DND-41 (cell line): ENCODE data around the gene CCDC24.

ENCODE experiments used
- ATAC-seq: fragments of 200-7000 bp; cut with Tn5 transposase; 3 replicates; pipeline ENCODE4 v1.9.1; 2021; ENCODE audit warnings: low read depth; ENCODE audit not compliant: insufficient read depth
- DNase-seq: peaks from one replicate; pipeline ENCODE4 v3.0.0-alpha.2; 2020
- H2AFZ ChIP-seq: 2 replicates; pipeline ENCODE4 v1.6.0; 2012; ENCODE audit warnings: low read depth, low read length
- H3K27ac ChIP-seq: 2 replicates; pipeline ENCODE4 v1.5.1; 2012; ENCODE audit warnings: low read length, inconsistent platforms
- H3K27me3 ChIP-seq: fragments of 200-600 bp; sonication (generic); 2 replicates; pipeline ENCODE4 v1.6.0; 2012; ENCODE audit warnings: low read length, mild to moderate bottlenecking, inconsistent platforms; ENCODE audit not compliant: insufficient read depth, poor library complexity
- H3K36me3 ChIP-seq: 2 replicates; pipeline ENCODE4 v1.5.1; 2012; ENCODE audit warnings: low read length, inconsistent platforms; ENCODE audit not compliant: insufficient read depth
- H3K4me1 ChIP-seq: 2 replicates; pipeline ENCODE4 v1.5.1; 2012; ENCODE audit warnings: mild to moderate bottlenecking, low read length; ENCODE audit not compliant: insufficient read depth
- H3K4me2 ChIP-seq: 2 replicates; pipeline ENCODE4 v1.6.0; 2012; ENCODE audit warnings: mild to moderate bottlenecking, moderate library complexity, low read length, inconsistent platforms; ENCODE audit not compliant: insufficient read depth
- H3K4me3 ChIP-seq, 2 experiments: fragments of 200-600 bp in 1 of 2; shearing (Covaris generic) in 1 of 2; 2 replicates each; pipeline ENCODE4 v1.5.1; 2012 to 2016; ENCODE audit warnings: inconsistent platforms in 2 of 2, low read length in 2 of 2, mild to moderate bottlenecking in 2 of 2, low read depth in 1 of 2, moderate library complexity in 1 of 2
- H3K79me2 ChIP-seq: 2 replicates; pipeline ENCODE4 v1.6.0; 2012; ENCODE audit warnings: low read length, inconsistent platforms; ENCODE audit not compliant: insufficient read depth
- H3K9ac ChIP-seq: 2 replicates; pipeline ENCODE4 v1.6.0; 2012; ENCODE audit warnings: low read depth, mild to moderate bottlenecking, inconsistent platforms, low read length, moderate library complexity
- H3K9me3 ChIP-seq: 2 replicates; pipeline ENCODE4 v1.5.1; 2012; ENCODE audit warnings: low read length, moderate library complexity, mild to moderate bottlenecking, inconsistent platforms; ENCODE audit not compliant: insufficient read depth, severe bottlenecking
- H4K20me1 ChIP-seq: 2 replicates; pipeline ENCODE4 v1.6.0; 2012; ENCODE audit warnings: low read length; ENCODE audit not compliant: insufficient read depth
- CTCF ChIP-seq: IDR thresholded peaks from 2 replicates; pipeline ENCODE4 v1.5.1; 2012; ENCODE audit warnings: borderline replicate concordance, low read length, moderate library complexity, mild to moderate bottlenecking; ENCODE audit not compliant: poor library complexity, severe bottlenecking; ENCODE audit errors: extremely low read depth
- EZH2 ChIP-seq: IDR thresholded peaks from 3 replicates; pipeline ENCODE4 v1.6.1; 2012; ENCODE audit warnings: borderline replicate concordance, low read depth, mild to moderate bottlenecking, moderate library complexity, low read length, inconsistent platforms; ENCODE audit not compliant: severe bottlenecking

The CCDC24 gene

GRCh38 chr1:44024031-44024902 lies 32.9 kb downstream of the CCDC24 start:
- DNase-seq (no peak), ATAC-seq (no peak)
- TF ChIP-seq EZH2 (no peak), CTCF (no peak)
- Histone ChIP-seq H2AFZ (no peak overlapping the region), H3K4me2 (no peak overlapping the region), H3K36me3 (no peaks in the 10 kb centered on the region), H3K27me3 (no peaks in the 10 kb centered on the region), H3K9ac (no peak overlapping the region), H3K79me2 (no peaks in the 10 kb centered on the region), H3K4me3 (no peak overlapping the region), H3K9me3 (no peaks in the 10 kb centered on the region), H3K4me1 (peaks cover 6% of the 10 kb centered on the region), H3K27ac (no peak overlapping the region), H4K20me1 (0 out of 2 replicates have a peak, but pooled peaks cover 5% of the 10 kb centered on the region)

GRCh38 chr1:44024903-44025525 lies 33.6 kb downstream of the CCDC24 start:
- H2AFZ ChIP-seq, result no peak overlapping the region
- no peaks in the 10 kb centered on the region for H3K79me2 ChIP-seq
- H3K9ac ChIP-seq, result no peak overlapping the region
- H3K4me2 ChIP-seq, result no peak overlapping the region
- H3K27me3 ChIP-seq, result no peaks in the 10 kb centered on the region
- H3K4me3 ChIP-seq, result no peak overlapping the region
- no peaks in the 10 kb centered on the region for H3K36me3 ChIP-seq
- no peaks in the 10 kb centered on the region for H3K9me3 ChIP-seq
- no peak overlapping the region for H3K27ac ChIP-seq
- 0 out of 2 replicates have a peak, but pooled peaks cover 5% of the 10 kb centered on the region for H4K20me1 ChIP-seq
- H3K4me1 ChIP-seq, result peaks cover 11% of the 10 kb centered on the region
- DNase-seq (no peak), ATAC-seq (no peak)
- TF ChIP-seq CTCF, result no peak
- no peak for TF ChIP-seq EZH2

GRCh38 chr1:44025816-44026215 lies 34.4 kb downstream of the CCDC24 start:
- no peak overlapping the region for H3K27ac ChIP-seq

More at GRCh38 chr1:44025816-44026215, 34.4 kb downstream of the CCDC24 start:
- Histone ChIP-seq H3K36me3 (no peaks in the 10 kb centered on the region), H3K4me3 (no peak overlapping the region), H3K27me3 (peaks cover 5% of the 10 kb centered on the region), H3K9me3 (no peaks in the 10 kb centered on the region), H3K4me2 (no peak overlapping the region), H2AFZ (no peak overlapping the region), H3K9ac (no peak overlapping the region), H4K20me1 (0 out of 2 replicates have a peak, but pooled peaks cover 5% of the 10 kb centered on the region), H3K4me1 (peaks cover 16% of the 10 kb centered on the region), H3K79me2 (no peaks in the 10 kb centered on the region)
- ATAC-seq (no peak), DNase-seq (no peak)
- no peak for TF ChIP-seq CTCF
